Activated naive CD4-positive, alpha-beta T cell treated with anti-CD3 and anti-CD28 coated beads, Interleukin-2, amount 10 ng/mL, durations not matched to agents 5 hours and 36 hours (primary cell): ENCODE results near the gene BID. TPM values are rescaled to one million over a fixed set of nuclear protein-coding genes. Genes with fewer than 3 reads are reported as not detected.

Source experiments
- microRNA-seq: library from miRNA; unstranded; fragments of <30 nt; microRNA quantifications from one replicate; pipeline ENCODE4 v1.2.0, GENCODE V29; 2022; ENCODE audit warnings: borderline microRNAs expressed, borderline replicate concordance
- total RNA-seq, 2 experiments: library from RNA; stranded (reverse); gene quantifications; one replicate each; pipeline ENCODE4 v1.2.3, GENCODE V29; 2021

Gene BID
- 10 to 100 TPM; 38.7 to 42.1 TPM for total RNA-seq

GRCh38 chr22:17774206-17774925 is at the start of gene BID:
Gene BID (minus strand): TSS chr22:17774469. CDS start chr22:17750116, 24,353 bp downstream.

Small RNA genes within 50 kb of the gene (microRNA-seq; reads per million reads assigned to microRNA genes)
- not detected for gene MIR3198-1

Other genes with a start within 250 kb of the BID start
- gene SLC25A18, start 211.0 kb downstream of the BID start, total RNA-seq = not detected
- gene ATP6V1E1, start 145.7 kb downstream of the BID start, total RNA-seq = 10 to 100 TPM; 79.7 to 83.0 TPM
- gene BCL2L13, start 135.7 kb downstream of the BID start, total RNA-seq = 10 to 100 TPM; 29.6 to 30.0 TPM